ENCODE measurements around the gene ARHGEF5. TPM values are rescaled to one million over a fixed set of nuclear protein-coding genes. Genes with fewer than 3 reads are reported as not detected.

ARHGEF5 gene
- total RNA-seq, 1 experiment from 2014 or later, result 80.1 TPM

- TF ChIP-seq SP1 (CRISPR knock-in tag; conservative IDR thresholded peaks at IDR 0.05), result no peak
- TF ChIP-seq NR2C2 (CRISPR knock-in tag; IDR thresholded peaks at IDR 0.05), result no peak
Observed at GRCh38 chr7:144384071-144384470, 28.9 kb downstream of the ARHGEF5 start (continued).

GRCh38 chr7:144384555-144385245 lies 29.5 kb downstream of the ARHGEF5 start:
- Mint-ChIP-seq H3K27me3 (ENCODE audit: low read depth) (no peaks in the 10 kb centered on the region), H3K9me3 (0 out of 2 replicates have a peak, but pooled peaks cover 4% of the 10 kb centered on the region), H3K4me1 (peaks cover 28% of the 10 kb centered on the region), H3K4me3 (no peak overlapping the region), H3K27ac (peak overlapping the region; percentile 8), H3K36me3 (peaks cover 12% of the 10 kb centered on the region)
- ATAC-seq (peak; percentile 61), DNase-seq (ENCODE audit: low spot score) (no peak)
- TF ChIP-seq FOXK1 (CRISPR knock-in tag; IDR thresholded peaks at IDR 0.05) (no peak), ZNF138 (CRISPR knock-in tag; conservative IDR thresholded peaks at IDR 0.05) (no peak), FOXJ3 (CRISPR knock-in tag; IDR thresholded peaks at IDR 0.05; ENCODE audit: borderline replicate concordance) (no peak), MXD4 (CRISPR knock-in tag; IDR thresholded peaks at IDR 0.05; ENCODE audit: borderline replicate concordance) (no peak), SOX15 (CRISPR knock-in tag; IDR thresholded peaks at IDR 0.05) (no peak), CBFB (CRISPR knock-in tag; IDR thresholded peaks at IDR 0.05; ENCODE audit: low read depth) (no peak), ZNF232 (CRISPR knock-in tag; IDR thresholded peaks at IDR 0.05) (no peak), PRDM15 (CRISPR knock-in tag; IDR thresholded peaks at IDR 0.05) (no peak), RELA (CRISPR knock-in tag; IDR thresholded peaks at IDR 0.05; ENCODE audit: borderline replicate concordance) (no peak), STAT6 (CRISPR knock-in tag; conservative IDR thresholded peaks at IDR 0.05; ENCODE audit: low read depth) (no peak), HMGA2 (CRISPR knock-in tag; IDR thresholded peaks at IDR 0.05) (no peak)
- ChIA-PET CTCF (interaction anchor here (1.1 kb wide), 1 partner anchor 53 kb away, joined by 5 read pairs; no protein-coding TSS in a partner anchor), POLR2A (no interaction called here)

GRCh38 chr7:144386741-144387140 lies 31.5 kb downstream of the ARHGEF5 start:
- ChIA-PET CTCF (no interaction called here), POLR2A (no interaction called here)
- Mint-ChIP-seq H3K27ac (peak overlapping the region; percentile 8; the same call in 1 of the 2 replicates), H3K27me3 (ENCODE audit: low read depth) (no peaks in the 10 kb centered on the region), H3K9me3 (0 out of 2 replicates have a peak, but pooled peaks cover 4% of the 10 kb centered on the region), H3K4me3 (no peak overlapping the region), H3K4me1 (peaks cover 38% of the 10 kb centered on the region), H3K36me3 (no peaks in the 10 kb centered on the region)
- no peak for TF ChIP-seq FOXK1 (CRISPR knock-in tag; IDR thresholded peaks at IDR 0.05)
- no peak for TF ChIP-seq RELA (CRISPR knock-in tag; IDR thresholded peaks at IDR 0.05; ENCODE audit: borderline replicate concordance)
- no peak for TF ChIP-seq NR3C1 (CRISPR knock-in tag; conservative IDR thresholded peaks at IDR 0.05; ENCODE audit: low read depth)
- DNase-seq (ENCODE audit: low spot score), result no peak
- no peak for ATAC-seq

- Mint-ChIP-seq H3K9me3 (0 out of 2 replicates have a peak, but pooled peaks cover 4% of the 10 kb centered on the region), H3K27me3 (ENCODE audit: low read depth) (no peaks in the 10 kb centered on the region), H3K27ac (peak overlapping the region; percentile 79), H3K4me1 (peaks cover 42% of the 10 kb centered on the region), H3K36me3 (no peaks in the 10 kb centered on the region), H3K4me3 (no peak overlapping the region)
- ATAC-seq (peak; percentile 73), DNase-seq (ENCODE audit: low spot score) (no peak)
- 0 out of 2 replicates have a peak, but pooled peaks have one; percentile 28 for TF ChIP-seq NFE2L1 (CRISPR knock-in tag; IDR thresholded peaks at IDR 0.05)
- TF ChIP-seq ZSCAN18 (CRISPR knock-in tag; IDR thresholded peaks at IDR 0.05), result no peak
- CTCF ChIA-PET, result no interaction called here
- POLR2A ChIA-PET, result no interaction called here
Observed at GRCh38 chr7:144388950-144389349, 33.7 kb downstream of the ARHGEF5 start.

Data from WTC11 (cell line).